Ectodermal cell (in vitro differentiated cells): Measurements from ENCODE around the gene KRTAP12-4.
"Not testable (repeated sequence)": the region's sequence is repeated elsewhere in the genome, so short reads cannot be mapped to it uniquely, and the experiment has no call there.

Experiments used
- H3K27ac ChIP-seq: 2 replicates; pipeline ENCODE4 v1.7.0; 2013; ENCODE audit warnings: mild to moderate bottlenecking, low read depth, low read length; ENCODE audit not compliant: insufficient read depth, poor library complexity, severe bottlenecking
- H3K27me3 ChIP-seq: 2 replicates; pipeline ENCODE4 v1.7.0; 2013; ENCODE audit warnings: mild to moderate bottlenecking, low read length; ENCODE audit not compliant: insufficient read depth, control insufficient read depth, poor library complexity, severe bottlenecking
- H3K36me3 ChIP-seq: one replicate; pipeline ENCODE4 v1.7.0; 2013; ENCODE audit warnings: low read length; ENCODE audit not compliant: control insufficient read depth, insufficient read depth
- H3K4me1 ChIP-seq: one replicate; pipeline ENCODE4 v1.7.0; 2013; ENCODE audit warnings: low read length; ENCODE audit not compliant: control insufficient read depth, insufficient read depth
- H3K4me3 ChIP-seq: 2 replicates; pipeline ENCODE4 v1.7.0; 2013; ENCODE audit warnings: low read depth, low read length, control low read depth; ENCODE audit not compliant: insufficient read depth
- H3K9me3 ChIP-seq: 2 replicates; pipeline ENCODE4 v1.7.0; 2013; ENCODE audit warnings: mild to moderate bottlenecking, low read length, moderate library complexity; ENCODE audit not compliant: control insufficient read depth
- WGBS, 2 experiments: methylation state at CpG; one replicate each; pipeline ENCODE4 v1.1.7; 2013; ENCODE audit warnings: missing lambda C conversion rate in 2 of 2; 5-methylcytosine and 5-hydroxymethylcytosine counted together

The KRTAP12-4 gene

GRCh38 chr21:44697811-44698734 is 43.6 kb upstream of the KRTAP12-4 start:
- H3K36me3 ChIP-seq: no peaks in the 10 kb centered on the region
- H3K4me3 ChIP-seq: no peak overlapping the region
- no peak overlapping the region for H3K27ac ChIP-seq
- no peaks in the 10 kb centered on the region for H3K27me3 ChIP-seq
- WGBS, 2 experiments: 53 to 54% methylated on average over 35 of the region's 35 CpGs
- no peaks in the 10 kb centered on the region for H3K9me3 ChIP-seq
- H3K4me1 ChIP-seq: peaks cover 43% of the 10 kb centered on the region

GRCh38 chr21:44697172-44697810 is 42.8 kb upstream of the KRTAP12-4 start, which contains the start of gene KRTAP10-12:
KRTAP10-12 (plus strand) TSS chr21:44697172; CDS start chr21:44697202, 30 bp downstream.
- not testable (repeated sequence) for H3K9me3 ChIP-seq, H3K27ac ChIP-seq, H3K36me3 ChIP-seq, H3K4me3 ChIP-seq, H3K27me3 ChIP-seq
- peaks cover 42% of the 10 kb centered on the region for H3K4me1 ChIP-seq
- WGBS, 2 experiments: 63 to 69% methylated on average over 20 to 21 of the region's 21 CpGs

GRCh38 chr21:44696572-44696971 is 42.1 kb upstream of the KRTAP12-4 start:
- Histone ChIP-seq H3K27ac (no peak overlapping the region), H3K4me1 (peaks cover 35% of the 10 kb centered on the region), H3K27me3 (no peaks in the 10 kb centered on the region), H3K9me3 (no peaks in the 10 kb centered on the region), H3K36me3 (no peaks in the 10 kb centered on the region), H3K4me3 (no peak overlapping the region)
- 78 to 79% methylated on average over 8 to 10 of the region's 10 CpGs for WGBS, 2 experiments

GRCh38 chr21:44695641-44696040 is 41.2 kb upstream of the KRTAP12-4 start:
- Histone ChIP-seq H3K27ac (no peak overlapping the region), H3K4me1 (peaks cover 34% of the 10 kb centered on the region), H3K4me3 (no peak overlapping the region), H3K27me3 (no peaks in the 10 kb centered on the region), H3K9me3 (no peaks in the 10 kb centered on the region), H3K36me3 (no peaks in the 10 kb centered on the region)
- WGBS, 2 experiments: 88 to 89% methylated on average over 8 of the region's 8 CpGs

GRCh38 chr21:44695184-44695583 is 40.7 kb upstream of the KRTAP12-4 start:
- no peaks in the 10 kb centered on the region for H3K36me3 ChIP-seq
- no peak overlapping the region for H3K27ac ChIP-seq
- no peaks in the 10 kb centered on the region for H3K27me3 ChIP-seq
- no peaks in the 10 kb centered on the region for H3K9me3 ChIP-seq
- 73 to 78% methylated on average over 8 of the region's 8 CpGs for WGBS, 2 experiments
- peaks cover 30% of the 10 kb centered on the region for H3K4me1 ChIP-seq
- no peak overlapping the region for H3K4me3 ChIP-seq

- Histone ChIP-seq H3K9me3 (no peaks in the 10 kb centered on the region), H3K27me3 (no peaks in the 10 kb centered on the region), H3K36me3 (no peaks in the 10 kb centered on the region), H3K4me3 (no peak overlapping the region), H3K4me1 (peaks cover 26% of the 10 kb centered on the region), H3K27ac (no peak overlapping the region)
- WGBS, 2 experiments: 88 to 89% methylated on average over 11 of the region's 11 CpGs
Observed at GRCh38 chr21:44694776-44695175, 40.3 kb upstream of the KRTAP12-4 start.

GRCh38 chr21:44692798-44693512 is 38.5 kb upstream of the KRTAP12-4 start:
- Histone ChIP-seq H3K9me3 (no peaks in the 10 kb centered on the region), H3K27ac (no peak overlapping the region), H3K4me1 (peaks cover 16% of the 10 kb centered on the region), H3K4me3 (no peak overlapping the region), H3K36me3 (no peaks in the 10 kb centered on the region), H3K27me3 (no peaks in the 10 kb centered on the region)
- WGBS, 2 experiments: 60 to 75% methylated on average over 2 of the region's 2 CpGs

GRCh38 chr21:44691686-44692085 is 37.2 kb upstream of the KRTAP12-4 start:
- WGBS, 2 experiments: 74 to 79% methylated on average over 2 of the region's 2 CpGs
- Histone ChIP-seq H3K4me3 (no peak overlapping the region), H3K9me3 (no peaks in the 10 kb centered on the region)

GRCh38 chr21:44689740-44690139 is 35.3 kb upstream of the KRTAP12-4 start:
- H3K4me3 ChIP-seq, H3K27ac ChIP-seq, H3K9me3 ChIP-seq, H3K27me3 ChIP-seq, H3K36me3 ChIP-seq: not testable (repeated sequence)
- H3K4me1 ChIP-seq: peaks cover 14% of the 10 kb centered on the region
- WGBS, 2 experiments: 90 to 91% methylated on average over 3 of the region's 3 CpGs

More at GRCh38 chr21:44691686-44692085, 37.2 kb upstream of the KRTAP12-4 start:
- H3K27me3 ChIP-seq: no peaks in the 10 kb centered on the region
- no peak overlapping the region for H3K27ac ChIP-seq
- no peaks in the 10 kb centered on the region for H3K36me3 ChIP-seq
- H3K4me1 ChIP-seq: peaks cover 19% of the 10 kb centered on the region

- no peaks in the 10 kb centered on the region for H3K36me3 ChIP-seq
- no peak overlapping the region for H3K27ac ChIP-seq
- no peak overlapping the region for H3K4me3 ChIP-seq
- H3K4me1 ChIP-seq: peaks cover 14% of the 10 kb centered on the region
- no peaks in the 10 kb centered on the region for H3K9me3 ChIP-seq
- H3K27me3 ChIP-seq: no peaks in the 10 kb centered on the region
- WGBS, 2 experiments: 87 to 90% methylated on average over 10 to 11 of the region's 11 CpGs
Observed at GRCh38 chr21:44687671-44688070, 33.2 kb upstream of the KRTAP12-4 start.
